Measurements from ENCODE around the gene MMP13. TPM values are rescaled to one million over a fixed set of nuclear protein-coding genes. Genes with fewer than 3 reads are reported as not detected.

Gene MMP13
- total and polyA plus RNA-seq, 2 experiments from 2014 or later, result 0.57 TPM; not detected in 1

GRCh38 chr11:102985850-102986249, 30.3 kb upstream of the MMP13 start:
- Histone ChIP-seq H3K4me2 (no peak overlapping the region), H3K27me3 (no peaks in the 10 kb centered on the region), H3K9me2 (replicated peaks; ENCODE audit: insufficient read depth) (no peaks in the 10 kb centered on the region), H2AFZ (no peak overlapping the region), H3K4me3 (no peak overlapping the region), H3K27ac (no peak overlapping the region), H3K79me2 (no peaks in the 10 kb centered on the region), H3K36me3 (replicated peaks; ENCODE audit: insufficient read depth, low read depth) (no peaks in the 10 kb centered on the region), H4K20me1 (ENCODE audit: insufficient read depth, poor library complexity, severe bottlenecking) (no peaks in the 10 kb centered on the region), H3K9me3 (ENCODE audit: low read depth) (no peaks in the 10 kb centered on the region), H3K4me1 (ENCODE audit: insufficient read depth) (no peaks in the 10 kb centered on the region)
- no peak for DNase-seq (ENCODE audit: low spot score)
- WGBS (ENCODE audit: low lambda C conversion rate, missing lambda C conversion rate), result 88% methylated on average over 1 of the region's 1 CpG
- TF ChIP-seq CTCF (IDR thresholded peaks at IDR 0.05; ENCODE audit: poor library complexity) (no peak), EZH2phosphoT487 (IDR thresholded peaks at IDR 0.05; ENCODE audit: low read depth, severe bottlenecking, unreplicated experiment) (no peak), EZH2 (IDR thresholded peaks at IDR 0.05; ENCODE audit: borderline replicate concordance) (no peak)

- TF ChIP-seq CTCF (IDR thresholded peaks at IDR 0.05; ENCODE audit: poor library complexity) (no peak), EZH2phosphoT487 (IDR thresholded peaks at IDR 0.05; ENCODE audit: low read depth, severe bottlenecking, unreplicated experiment) (no peak), EZH2 (IDR thresholded peaks at IDR 0.05; ENCODE audit: borderline replicate concordance) (no peak)
- Histone ChIP-seq H3K4me3 (no peak overlapping the region), H3K79me2 (no peaks in the 10 kb centered on the region), H4K20me1 (ENCODE audit: insufficient read depth, poor library complexity, severe bottlenecking) (no peaks in the 10 kb centered on the region), H3K4me1 (ENCODE audit: insufficient read depth) (no peaks in the 10 kb centered on the region), H3K36me3 (replicated peaks; ENCODE audit: insufficient read depth, low read depth) (no peaks in the 10 kb centered on the region), H2AFZ (no peak overlapping the region), H3K27ac (no peak overlapping the region), H3K4me2 (no peak overlapping the region), H3K9me3 (ENCODE audit: low read depth) (no peaks in the 10 kb centered on the region), H3K27me3 (no peaks in the 10 kb centered on the region), H3K9me2 (replicated peaks; ENCODE audit: insufficient read depth) (no peaks in the 10 kb centered on the region)
- WGBS (ENCODE audit: low lambda C conversion rate, missing lambda C conversion rate), result 93% methylated on average over 2 of the region's 2 CpGs
- no peak for DNase-seq (ENCODE audit: low spot score)
These were observed 28.0 kb upstream of the MMP13 start for GRCh38 chr11:102983486-102983885.

- no peaks in the 10 kb centered on the region for H4K20me1 ChIP-seq (ENCODE audit: insufficient read depth, poor library complexity, severe bottlenecking)
- no peak for DNase-seq (ENCODE audit: low spot score)
- no peaks in the 10 kb centered on the region for H3K79me2 ChIP-seq
- H3K4me3 ChIP-seq, result no peak overlapping the region
- H3K27me3 ChIP-seq, result no peaks in the 10 kb centered on the region
- H3K4me2 ChIP-seq, result no peak overlapping the region
- H3K9me3 ChIP-seq (ENCODE audit: low read depth), result no peaks in the 10 kb centered on the region
- no peak for TF ChIP-seq CTCF (IDR thresholded peaks at IDR 0.05; ENCODE audit: poor library complexity)
- TF ChIP-seq EZH2phosphoT487 (IDR thresholded peaks at IDR 0.05; ENCODE audit: low read depth, severe bottlenecking, unreplicated experiment), result no peak
- no peak for TF ChIP-seq EZH2 (IDR thresholded peaks at IDR 0.05; ENCODE audit: borderline replicate concordance)
- no peak overlapping the region for H3K27ac ChIP-seq
- no peaks in the 10 kb centered on the region for H3K36me3 ChIP-seq (replicated peaks; ENCODE audit: insufficient read depth, low read depth)
- no peaks in the 10 kb centered on the region for H3K9me2 ChIP-seq (replicated peaks; ENCODE audit: insufficient read depth)
- no peaks in the 10 kb centered on the region for H3K4me1 ChIP-seq (ENCODE audit: insufficient read depth)
- no peak overlapping the region for H2AFZ ChIP-seq
These were observed 25.9 kb upstream of the MMP13 start for GRCh38 chr11:102981324-102981910.

Data from hepatocyte (in vitro differentiated cells).